GM12872 (cell line): Measurements from ENCODE around the gene MUC7.

Experiments
- CTCF ChIP-seq: IDR thresholded peaks from 3 replicates; pipeline ENCODE4 v1.5.1; 2011; ENCODE audit warnings: low read depth, mild to moderate bottlenecking, low read length, moderate library complexity; ENCODE audit not compliant: insufficient read depth

The MUC7 gene

GRCh38 chr4:70471897-70472296, at the start of gene MUC7:
MUC7 (plus strand) TSS chr4:70472197; CDS start chr4:70474022, 1,825 bp downstream.
- TF ChIP-seq CTCF: no peak

DNA sequence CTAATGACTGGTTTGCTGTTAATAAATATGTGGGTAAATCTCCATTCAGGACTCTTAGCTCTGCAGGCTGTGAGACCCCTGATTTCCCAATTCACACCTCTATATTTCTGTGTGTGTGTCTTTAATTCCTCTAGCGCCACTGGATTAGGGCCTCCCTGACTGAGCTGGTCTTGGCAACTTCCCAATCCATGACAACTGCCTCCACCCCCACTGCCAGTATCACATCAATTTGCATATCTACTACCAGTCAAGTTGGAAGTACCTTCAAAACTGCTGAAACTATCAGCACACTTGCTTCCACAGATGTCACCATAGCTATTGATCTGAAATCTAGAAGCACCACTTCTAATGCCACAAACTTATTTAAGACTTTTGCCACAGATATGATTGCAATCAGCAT, 46.7 kb upstream of the MUC7 start:
- TF ChIP-seq CTCF: no peak

DNA sequence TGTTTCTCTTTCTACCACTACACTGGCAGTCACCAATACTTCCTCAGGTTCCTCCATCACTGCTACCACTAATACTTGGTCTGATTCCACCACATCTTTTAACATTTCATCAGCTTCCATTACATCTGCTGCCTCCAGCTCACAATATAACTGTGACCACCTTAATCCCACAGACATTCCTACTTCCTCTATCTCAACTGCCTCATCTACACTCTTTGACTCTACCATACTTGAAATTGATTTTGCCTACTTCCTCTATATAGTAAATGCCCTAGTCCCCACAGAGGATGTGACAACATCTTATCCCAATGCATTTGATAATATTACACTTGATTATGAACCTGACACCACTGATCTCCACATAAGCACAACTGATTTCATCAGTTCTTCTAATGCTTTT, 45.2 kb upstream of the MUC7 start:
- TF ChIP-seq CTCF: no peak

DNA sequence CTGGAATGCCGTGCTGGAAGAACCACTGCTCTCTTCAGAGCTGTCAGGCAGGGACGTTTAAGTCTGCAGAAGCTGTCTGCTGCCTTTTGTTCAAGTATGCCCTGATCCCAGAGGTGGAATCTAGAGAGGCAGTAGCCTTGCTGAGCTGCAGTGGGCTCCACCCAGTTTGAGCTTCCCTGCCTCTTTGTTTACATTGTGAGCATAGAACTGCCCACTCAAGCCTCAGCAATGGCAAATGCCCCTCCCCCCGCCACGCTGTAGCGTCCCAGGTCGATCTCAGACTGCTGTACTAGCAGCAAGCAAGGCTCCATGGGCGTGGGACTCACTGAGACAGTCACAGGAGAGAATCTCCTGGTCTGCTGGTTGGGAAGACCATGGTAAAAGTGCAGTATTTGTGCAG, 34.8 kb upstream of the MUC7 start:
- TF ChIP-seq CTCF: no peak

DNA sequence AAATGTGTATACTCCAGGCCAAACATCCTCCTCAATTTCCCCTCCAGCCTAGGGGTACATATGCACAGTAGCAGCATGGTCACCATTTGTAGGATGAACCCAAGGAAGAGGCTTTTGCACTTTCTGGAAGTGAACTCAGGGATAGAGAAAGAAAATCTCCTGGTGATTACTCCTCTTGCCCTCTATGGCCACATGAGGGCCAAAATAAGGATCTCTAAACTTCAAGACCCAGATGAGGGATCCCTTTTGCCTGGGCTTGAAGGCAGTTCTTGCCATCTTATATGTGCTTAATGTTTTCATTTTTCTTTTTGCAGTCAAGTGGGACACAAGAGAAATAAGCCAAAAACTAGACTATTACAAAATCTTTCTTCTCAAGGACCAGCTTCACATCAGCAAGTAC, 29.5 kb upstream of the MUC7 start:
- no peak for TF ChIP-seq CTCF

GRCh38 chr4:70443329-70443728, 28.7 kb upstream of the MUC7 start:
- TF ChIP-seq CTCF: no peak

GRCh38 chr4:70449220-70449619, 22.8 kb upstream of the MUC7 start:
- TF ChIP-seq CTCF: no peak

- no peak for TF ChIP-seq CTCF
Observed at GRCh38 chr4:70452946-70453345, 19.1 kb upstream of the MUC7 start.
